HG02840 (cell line): ENCODE results near the gene CXCL6.

Source experiments
- ATAC-seq: cut with Tn5 transposase; IDR thresholded peaks from one replicate; pipeline ENCODE4 v1.9.1; 2021; ENCODE audit warnings: mild to moderate bottlenecking, moderate library complexity, moderate number of reproducible peaks; ENCODE audit not compliant: unreplicated experiment, low FRiP score

CXCL6 gene

DNA sequence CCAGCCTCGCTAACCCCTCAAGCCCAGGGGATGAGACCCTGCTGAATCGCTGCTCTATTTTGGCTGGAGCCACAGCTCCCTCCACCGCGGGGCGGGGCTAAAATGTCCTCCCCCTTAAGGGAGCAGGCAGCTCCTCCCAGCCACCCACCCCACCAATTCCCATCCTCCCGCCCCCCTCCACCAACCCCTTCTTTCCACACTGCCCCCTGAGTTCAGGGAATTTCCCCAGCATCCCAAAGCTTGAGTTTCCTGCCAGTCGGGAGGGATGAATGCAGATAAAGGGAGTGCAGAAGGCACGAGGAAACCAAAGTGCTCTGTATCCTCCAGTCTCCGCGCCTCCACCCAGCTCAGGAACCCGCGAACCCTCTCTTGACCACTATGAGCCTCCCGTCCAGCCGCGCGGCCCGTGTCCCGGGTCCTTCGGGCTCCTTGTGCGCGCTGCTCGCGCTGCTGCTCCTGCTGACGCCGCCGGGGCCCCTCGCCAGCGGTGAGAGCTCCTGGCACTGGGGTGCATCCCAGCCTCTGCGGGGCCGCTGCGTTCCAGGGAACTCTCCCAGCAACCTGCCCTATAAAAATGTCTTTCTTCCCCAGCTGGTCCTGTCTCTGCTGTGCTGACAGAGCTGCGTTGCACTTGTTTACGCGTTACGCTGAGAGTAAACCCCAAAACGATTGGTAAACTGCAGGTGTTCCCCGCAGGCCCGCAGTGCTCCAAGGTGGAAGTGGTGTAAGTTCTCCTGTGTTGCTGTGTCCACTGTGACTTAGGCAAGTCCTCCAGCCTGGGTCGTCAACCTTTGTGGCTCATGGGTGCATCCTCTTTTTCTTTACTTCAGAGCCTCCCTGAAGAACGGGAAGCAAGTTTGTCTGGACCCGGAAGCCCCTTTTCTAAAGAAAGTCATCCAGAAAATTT lies at the start of gene CXCL6:
CXCL6 (plus strand) TSS at position 306 of the 907 bp plus-strand sequence; CDS start at position 379, 73 bp downstream.
- ATAC-seq = no peak

DNA sequence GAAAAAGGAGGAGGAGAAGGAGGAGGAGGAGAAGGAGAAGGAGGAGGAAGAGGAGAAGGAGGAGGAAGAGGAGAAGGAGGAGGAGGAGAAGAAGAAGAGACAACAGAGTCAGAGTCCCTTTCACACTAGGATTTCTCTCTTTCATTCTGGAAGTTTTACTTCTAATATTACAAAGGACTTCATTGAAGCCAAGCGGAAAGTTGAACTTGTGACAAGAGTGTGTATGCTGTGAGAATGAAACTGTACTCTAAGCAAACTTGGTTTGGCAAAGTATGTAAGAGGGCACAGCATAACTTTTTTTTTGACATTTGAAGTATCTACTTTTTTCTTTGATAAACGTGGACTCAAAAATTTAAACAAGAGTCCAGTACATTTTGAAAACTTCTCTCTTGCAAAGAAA lies 48.1 kb upstream of the CXCL6 start:
- no peak for ATAC-seq

DNA sequence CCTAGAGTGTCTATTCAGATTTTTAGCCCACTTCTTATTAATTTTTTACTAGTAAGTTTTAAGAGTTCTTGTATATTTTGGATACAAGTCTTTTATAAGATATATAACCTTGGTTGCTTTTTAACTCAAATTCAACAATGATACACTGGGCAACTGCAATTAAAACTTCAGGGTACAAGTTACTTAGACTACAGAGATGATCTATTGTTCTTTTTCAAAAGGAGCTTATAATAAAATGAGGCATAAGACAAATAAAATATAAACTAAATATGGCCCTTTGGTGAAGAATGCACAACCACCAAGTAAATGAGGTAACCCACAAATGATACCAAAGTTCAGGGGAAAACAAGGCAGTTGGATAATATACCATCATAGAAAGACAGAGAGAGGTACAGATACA lies 37.6 kb upstream of the CXCL6 start:
- ATAC-seq = no peak

DNA sequence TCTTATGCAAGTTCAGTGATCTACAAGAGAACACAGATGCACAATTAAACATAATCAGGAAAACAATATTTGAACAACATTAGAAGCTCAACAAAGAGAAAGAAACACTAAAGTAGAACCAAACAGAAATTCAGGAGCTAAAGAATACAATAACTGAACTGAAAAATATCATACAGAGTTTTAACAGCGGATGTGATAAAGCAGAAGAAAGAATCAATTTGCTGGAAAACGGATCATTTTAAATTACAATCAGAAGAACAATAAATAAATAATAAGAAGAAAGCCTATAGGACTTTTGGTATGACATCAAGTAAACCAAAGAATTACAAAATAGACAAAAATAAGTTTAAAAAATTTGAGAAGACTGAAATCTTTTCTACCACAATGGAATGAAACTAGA lies 36.3 kb upstream of the CXCL6 start:
- ATAC-seq = no peak

DNA sequence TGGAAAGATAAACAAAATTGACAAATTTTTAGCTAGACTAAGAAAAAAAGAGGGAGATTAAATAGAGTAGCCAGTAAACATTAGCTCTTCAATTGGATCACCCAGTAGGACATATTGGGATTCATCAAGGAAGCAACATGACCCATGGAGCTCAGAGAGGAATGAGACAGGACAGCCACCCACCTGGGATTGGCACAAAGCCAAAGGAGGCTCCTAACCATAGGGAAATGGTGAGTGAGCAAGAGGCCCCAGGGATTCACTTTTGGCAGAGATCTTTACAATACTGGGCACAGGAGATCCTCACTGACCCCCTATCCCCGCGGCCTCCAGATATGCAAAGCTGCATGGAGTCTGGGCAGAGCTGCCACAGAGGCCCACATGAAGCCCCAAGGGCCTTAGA lies 34.8 kb upstream of the CXCL6 start:
- ATAC-seq = no peak

DNA sequence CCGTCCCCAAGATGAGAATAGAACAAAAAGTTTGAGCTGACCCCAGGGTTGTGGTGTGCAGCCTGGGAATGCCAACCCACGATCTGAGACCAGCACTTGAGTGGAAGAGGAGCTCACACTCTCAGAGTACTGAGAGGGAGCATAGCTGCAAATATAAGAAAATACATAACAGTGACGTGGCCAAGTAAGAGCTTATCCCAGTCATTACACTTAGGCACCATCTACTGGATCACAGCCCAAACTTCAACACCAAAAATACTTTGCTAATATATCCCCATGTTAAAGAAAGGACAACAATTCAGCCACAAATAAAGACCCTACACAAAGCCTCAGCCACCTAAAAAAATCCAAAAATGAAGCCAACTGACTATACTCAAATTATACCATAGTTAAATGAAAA lies 33.3 kb upstream of the CXCL6 start:
- no peak for ATAC-seq

DNA sequence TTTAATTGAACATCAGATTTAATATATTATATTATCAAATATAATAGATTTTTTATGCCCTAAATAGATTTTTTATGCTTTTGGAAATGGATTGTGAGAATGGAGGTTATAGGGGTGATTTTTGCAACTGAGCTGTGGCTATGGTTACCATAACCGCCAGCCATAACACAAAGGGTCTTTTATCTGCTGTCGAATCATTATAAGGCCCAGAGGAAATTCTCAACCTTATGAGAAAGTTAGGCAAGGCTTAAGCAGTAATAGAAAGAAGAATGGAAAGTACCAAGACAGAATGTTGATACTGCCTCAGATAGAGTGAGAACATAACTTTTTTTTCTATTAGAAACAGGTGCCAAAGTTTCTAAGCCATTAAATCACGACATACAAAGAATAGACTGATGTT lies 26.3 kb upstream of the CXCL6 start:
- no peak for ATAC-seq

DNA sequence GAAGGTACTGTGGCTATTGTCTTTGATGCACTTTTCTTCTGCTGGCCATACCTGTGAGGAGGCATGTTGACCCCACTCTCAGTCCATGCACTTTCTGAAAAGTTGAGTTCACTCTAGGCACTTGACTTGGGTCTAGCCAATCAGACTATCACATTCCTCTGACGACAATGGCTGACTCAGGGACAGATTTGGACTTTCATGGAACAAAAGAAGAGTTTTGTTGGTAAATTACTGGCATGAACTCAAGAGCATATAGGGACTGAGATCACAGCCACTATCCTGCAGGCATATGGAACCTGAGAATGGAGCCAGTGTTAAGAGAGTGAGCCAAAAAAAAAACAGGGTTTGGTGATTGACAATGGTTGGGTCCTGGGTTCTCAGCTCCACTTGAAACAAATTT lies 24.6 kb upstream of the CXCL6 start:
- ATAC-seq = no peak

DNA sequence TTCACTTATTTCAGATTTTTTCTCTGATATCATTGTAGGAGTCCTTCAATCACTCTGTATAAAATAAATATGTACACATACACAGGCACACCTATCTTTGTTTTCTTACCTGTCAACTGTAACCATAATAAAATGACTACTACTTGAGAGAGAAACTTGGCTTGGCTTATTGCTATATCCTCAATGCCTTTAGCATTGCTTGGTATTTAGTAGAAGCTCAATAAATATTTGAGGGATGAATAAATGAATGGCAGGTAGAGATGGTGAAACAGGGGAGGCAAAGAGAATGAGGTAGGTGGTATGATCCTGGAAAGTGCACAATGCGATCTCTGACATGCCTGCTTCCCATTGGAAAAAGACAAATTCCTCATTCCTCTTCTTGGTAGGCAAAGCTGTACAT lies 21.8 kb upstream of the CXCL6 start:
- ATAC-seq = no peak

DNA sequence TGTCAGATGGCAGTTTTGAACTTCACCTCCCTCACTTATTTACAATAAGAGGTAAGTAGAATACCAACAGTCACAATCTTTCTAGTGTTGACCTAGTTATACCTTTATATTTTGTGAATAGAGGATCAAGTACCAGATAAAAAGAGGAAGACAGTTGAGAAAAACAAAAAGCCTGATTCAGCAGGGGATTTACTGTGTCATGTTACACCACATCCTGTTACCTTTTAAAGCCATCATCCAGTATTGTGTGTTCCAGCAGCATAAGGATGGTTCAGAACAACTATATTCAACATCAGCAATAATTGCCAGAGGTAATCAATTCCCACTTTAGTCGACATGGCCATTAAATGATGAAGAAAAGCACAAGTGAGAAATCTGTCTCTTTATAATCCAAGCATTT lies 21.3 kb upstream of the CXCL6 start:
- ATAC-seq = no peak

DNA sequence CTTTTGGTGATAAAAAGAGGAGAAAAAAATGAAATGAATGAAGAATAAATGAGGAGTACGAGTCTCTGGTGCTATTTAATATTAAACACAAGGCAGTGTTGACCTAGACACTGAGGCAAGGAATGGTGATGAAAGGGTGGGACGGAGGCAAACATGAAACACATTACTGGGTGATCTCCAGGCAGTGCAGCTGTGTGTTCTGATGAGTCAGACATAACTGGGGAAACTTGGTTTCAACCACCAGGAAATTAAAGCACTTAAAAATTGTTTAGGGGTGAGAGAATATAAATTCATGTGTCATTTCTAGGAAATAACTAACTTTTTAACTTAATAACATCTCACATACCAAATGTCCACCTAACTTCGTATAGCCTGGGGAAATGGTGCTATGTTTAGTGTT lies 19.7 kb upstream of the CXCL6 start:
- no peak for ATAC-seq

DNA sequence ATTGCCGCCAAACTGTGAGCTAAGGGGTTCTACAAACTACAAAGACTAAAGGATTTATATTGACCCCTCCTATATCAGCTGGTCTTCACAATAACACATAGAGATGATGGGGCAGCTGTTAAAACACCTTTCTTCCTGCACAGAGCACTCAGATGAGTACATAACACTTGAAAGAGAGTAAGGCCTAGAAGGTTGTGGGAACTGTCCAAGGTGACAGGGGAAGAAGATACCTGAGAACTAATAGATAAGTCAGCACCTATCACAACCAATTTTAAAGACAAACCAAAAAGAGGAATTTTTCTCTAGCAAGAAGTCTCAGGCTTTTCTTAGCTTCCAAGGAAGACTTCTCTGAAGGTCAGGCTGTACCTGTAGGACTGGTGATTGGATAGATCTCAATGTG lies 19.1 kb upstream of the CXCL6 start:
- no peak for ATAC-seq

DNA sequence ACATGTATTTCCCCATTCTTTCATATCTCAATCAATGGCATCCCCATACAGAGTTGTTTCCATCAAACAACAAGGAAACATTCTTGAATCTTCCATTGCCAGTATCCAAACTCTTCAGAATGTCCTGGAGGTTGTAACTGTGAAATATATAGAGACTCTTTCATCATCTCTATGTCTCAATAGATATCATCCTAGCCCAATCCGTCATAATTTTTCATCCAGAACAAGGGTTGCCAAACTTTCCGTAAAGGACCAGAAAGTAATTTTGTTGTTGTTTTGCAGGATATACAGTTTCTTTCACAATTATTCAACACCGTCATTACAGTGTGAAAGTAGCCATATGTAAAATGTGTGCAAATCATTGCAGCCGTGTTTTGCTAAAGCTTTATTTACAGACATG lies 15.2 kb upstream of the CXCL6 start:
- no peak for ATAC-seq

DNA sequence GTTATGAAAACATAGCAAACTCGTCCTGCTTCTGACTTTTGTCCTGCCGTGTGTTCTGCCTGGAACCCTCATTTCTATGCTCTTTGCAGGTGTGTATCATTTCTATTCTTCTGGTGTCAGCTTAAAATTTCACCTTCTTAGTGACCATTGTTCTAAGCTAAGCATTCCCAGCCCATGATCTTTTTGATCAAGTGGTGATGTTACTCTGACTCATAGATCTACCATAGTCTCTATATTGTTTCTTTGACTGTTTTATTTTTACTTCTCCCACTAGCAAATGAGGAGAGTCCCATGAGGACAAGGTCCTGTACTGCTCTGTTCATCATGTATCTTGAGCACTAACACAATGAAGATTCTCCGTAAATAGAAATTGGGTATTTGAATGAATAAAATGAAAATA lies 14.1 kb upstream of the CXCL6 start:
- no peak for ATAC-seq

DNA sequence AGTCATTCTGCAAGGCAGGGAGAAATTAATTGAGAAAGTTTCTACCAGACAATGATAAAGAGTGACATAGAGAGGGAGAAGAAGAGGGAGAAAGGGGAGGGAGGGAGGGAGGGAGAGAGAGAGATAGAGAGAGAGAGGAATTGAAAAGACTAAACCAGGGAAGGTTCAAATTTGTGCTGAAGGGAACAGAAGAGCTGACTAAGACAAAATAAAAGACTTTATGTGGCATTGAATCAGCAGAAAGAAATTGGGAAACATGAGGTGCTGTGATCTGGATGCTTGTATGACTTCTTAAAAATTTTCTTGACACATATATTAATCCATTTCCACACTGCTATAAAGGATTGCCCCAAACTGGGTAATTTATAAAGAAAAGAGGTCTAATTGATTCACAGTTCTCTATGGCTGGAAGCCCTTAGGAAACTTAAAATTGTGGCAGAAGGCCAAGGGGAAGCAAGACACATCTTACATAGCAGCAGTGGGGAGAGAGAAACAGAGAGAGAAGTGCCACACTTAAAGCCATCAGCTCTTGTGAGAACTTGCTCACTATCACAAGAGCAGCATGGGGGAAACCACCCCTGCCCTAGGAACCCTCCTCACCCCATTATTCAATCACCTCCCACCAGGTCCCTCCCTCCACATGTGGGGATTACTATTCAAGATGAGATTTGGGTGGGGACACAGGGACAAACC lies 13.5 kb upstream of the CXCL6 start:
- ATAC-seq = no peak

DNA sequence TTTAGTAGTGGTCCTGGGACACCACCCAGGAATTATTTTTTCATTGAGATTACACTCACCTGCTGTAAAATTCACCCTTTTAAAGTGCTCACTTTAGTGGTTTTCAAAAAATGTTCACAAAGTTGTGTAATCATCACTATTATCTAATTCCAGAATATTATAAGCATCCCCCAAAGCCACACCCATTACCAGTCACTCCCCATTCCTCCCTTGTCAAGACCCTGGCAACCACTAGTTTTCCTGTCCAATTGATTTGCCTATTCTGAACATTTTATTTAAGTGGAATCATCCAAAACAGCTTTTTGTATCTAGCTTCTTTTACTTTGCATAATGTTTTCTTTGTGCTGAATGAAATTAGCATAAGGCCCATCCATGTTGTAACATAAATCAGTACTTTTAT lies 12.7 kb upstream of the CXCL6 start:
- no peak for ATAC-seq

DNA sequence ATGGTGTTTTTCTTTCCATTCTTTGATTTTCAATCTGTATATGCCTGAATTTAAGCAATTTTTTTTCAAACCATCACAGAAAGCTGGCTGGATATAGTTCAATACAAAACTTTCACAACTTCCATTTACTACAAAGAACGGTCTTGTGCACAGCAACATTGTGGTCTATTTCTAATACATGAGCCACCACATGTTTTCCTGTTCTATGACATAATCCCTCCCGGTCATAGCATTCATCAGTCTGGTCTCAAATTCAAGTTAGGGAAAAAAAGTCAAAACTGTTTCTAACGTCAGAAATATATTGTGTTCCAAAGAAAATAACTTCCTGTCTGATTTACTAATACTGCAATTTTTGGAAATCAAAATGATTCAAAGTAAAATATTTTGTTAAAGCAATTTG lies 7.5 kb upstream of the CXCL6 start:
- no peak for ATAC-seq

DNA sequence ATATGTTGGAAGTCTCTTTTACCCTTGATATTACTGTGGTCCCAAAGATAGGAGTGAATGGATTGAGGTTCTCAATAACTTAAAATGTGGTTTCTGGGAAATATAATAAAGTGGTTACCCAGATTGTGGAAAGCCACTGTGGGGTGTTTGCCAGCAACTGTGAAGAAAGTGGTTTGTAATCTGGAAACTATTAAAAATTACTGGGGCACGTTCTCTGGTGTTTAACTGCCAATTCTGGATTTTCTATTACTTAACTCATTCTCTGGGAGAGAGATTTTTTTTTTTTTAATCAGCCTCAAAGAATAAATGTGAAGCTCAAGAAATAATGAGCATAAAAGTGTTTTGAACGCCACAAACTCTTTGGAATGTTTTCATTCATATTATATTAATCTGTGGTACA lies 4.9 kb upstream of the CXCL6 start:
- ATAC-seq = no peak

DNA sequence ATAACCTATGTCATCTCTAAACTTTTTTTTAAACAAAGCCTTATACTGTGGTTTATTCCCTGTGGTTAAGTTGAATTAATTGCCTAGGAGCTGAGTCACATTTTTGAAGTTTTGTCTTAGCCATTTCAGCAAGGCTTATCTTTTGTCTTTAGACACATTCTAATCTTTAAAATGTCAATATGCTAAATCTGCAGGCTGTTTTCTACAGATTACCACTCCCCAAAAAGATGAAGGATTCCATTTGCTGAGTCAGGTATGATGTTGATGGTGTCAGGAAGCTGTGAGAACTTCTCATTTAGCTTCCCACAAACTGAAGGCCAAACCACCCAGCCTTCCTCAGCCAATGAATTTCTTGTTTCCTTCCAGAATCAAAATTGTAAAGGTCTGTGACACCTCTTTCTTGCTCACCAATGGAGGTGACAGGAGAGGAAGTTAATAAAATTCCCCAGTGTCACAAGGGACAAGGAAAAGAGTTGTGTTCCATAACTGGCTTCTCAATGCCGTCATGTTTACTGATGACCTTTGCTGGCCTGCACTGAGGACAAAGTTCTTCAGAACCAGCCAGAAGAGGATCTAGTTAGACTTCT lies 3.7 kb upstream of the CXCL6 start:
- ATAC-seq = no peak

DNA sequence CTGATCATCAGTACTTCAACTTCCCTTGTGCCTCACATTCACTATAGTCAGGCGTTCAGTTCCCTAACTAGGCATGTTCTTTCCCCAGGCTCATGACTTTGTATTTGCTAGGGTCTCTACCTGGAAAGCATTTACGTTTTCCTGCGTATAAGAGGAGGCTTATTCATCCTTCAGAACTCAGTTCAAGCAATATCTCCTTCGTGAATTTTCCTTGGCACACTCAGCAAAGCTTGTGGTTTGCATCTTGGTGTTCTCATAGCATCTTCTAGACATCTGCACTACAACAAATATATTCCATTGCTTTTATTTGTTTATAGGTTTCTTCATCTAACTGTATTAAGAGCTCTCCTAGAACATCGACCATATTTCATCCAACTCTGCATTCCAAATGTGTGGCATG lies 2.6 kb downstream of the CXCL6 start:
- no peak for ATAC-seq

DNA sequence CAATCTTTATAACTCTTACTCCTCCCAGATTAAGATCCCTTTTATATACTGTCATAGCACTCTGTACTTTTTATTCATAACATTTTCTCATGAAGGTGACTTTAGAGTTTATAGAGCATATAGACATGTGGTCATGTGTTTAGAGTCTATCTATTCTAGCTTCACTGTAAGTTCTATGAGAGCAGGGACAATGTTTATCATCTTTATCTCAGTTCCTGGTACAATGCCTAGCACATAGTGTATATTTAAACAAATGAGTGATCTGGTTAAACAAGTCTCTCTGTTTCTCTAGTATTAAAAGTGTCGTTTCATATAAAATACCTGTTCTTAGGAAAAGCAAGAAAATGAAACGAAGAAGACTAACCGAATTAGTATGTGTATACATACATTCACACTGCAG lies 3.2 kb downstream of the CXCL6 start:
- ATAC-seq = no peak
